Endothelial cell of umbilical vein (primary cell): ENCODE measurements around the gene MT1M. TPM values are rescaled to one million over a fixed set of nuclear protein-coding genes. Genes with fewer than 3 reads are reported as not detected.
A peak's percentile ranks its signal among the peaks of the same experiment; 100 is the strongest.

Source experiments
- BruUV-seq: library from RNA; stranded (reverse); fragments of 400-500 nt; replicated peaks from 2 replicates; lab custom pipeline; 2021; lab: Mats Ljungman, UMichigan
- CTCF ChIA-PET: fragments of 300-600, 350-600 bp; sonication (Branson Sonifier 250); formaldehyde crosslinking; loops from one replicate; lab custom pipeline; 2021; ENCODE audit warnings: antibody characterized with exemption, inconsistent platforms; lab: Charles Lee
- POLR2A ChIA-PET: fragments of 300-600, 350-600 bp; sonication (Branson Sonifier 250); formaldehyde crosslinking; loops from one replicate; lab custom pipeline; 2021; ENCODE audit warnings: antibody characterized with exemption, inconsistent platforms; lab: Charles Lee
- DNase-seq: peaks from one replicate; pipeline ENCODE4 v3.0.0-alpha.2; 2011; ENCODE audit warnings: low read depth, low spot score
- FAIRE-seq: peaks from 2 replicates; lab custom pipeline; 2011; peaks lifted over from hg19 to GRCh38; lab: Jason Lieb, UNC
- H2AFZ ChIP-seq: 2 replicates; pipeline ENCODE4 v1.6.0; 2012; ENCODE audit warnings: low read depth, low read length, control low read depth, inconsistent platforms
- H3K27ac ChIP-seq: 2 replicates; pipeline ENCODE4 v1.5.1; 2011; ENCODE audit warnings: low read depth, mild to moderate bottlenecking, control low read depth, low read length, moderate library complexity; ENCODE audit not compliant: insufficient read depth
- H3K27me3 ChIP-seq, 2 experiments: 2 replicates each; pipeline versions ENCODE4 v1.6.0 to v1.6.1; 2011; ENCODE audit warnings: low read length in 2 of 2, mixed read lengths in 1 of 2; ENCODE audit not compliant: control insufficient read depth in 2 of 2, insufficient read depth in 2 of 2
- H3K36me3 ChIP-seq, 2 experiments: 2 replicates in 1 of 2; 3 replicates in 1 of 2; pipeline ENCODE4 v1.5.1; 2011; ENCODE audit warnings: low read length in 2 of 2, mild to moderate bottlenecking in 1 of 2, moderate library complexity in 1 of 2; ENCODE audit not compliant: control insufficient read depth in 2 of 2, insufficient read depth in 2 of 2; ENCODE audit errors: extremely low read depth in 1 of 2
- H3K4me1 ChIP-seq: 3 replicates; pipeline ENCODE4 v1.5.1; 2011; ENCODE audit warnings: mild to moderate bottlenecking, low read length; ENCODE audit not compliant: control insufficient read depth, insufficient read depth; ENCODE audit errors: extremely low read depth
- H3K4me2 ChIP-seq: 2 replicates; pipeline ENCODE4 v1.6.1; 2011; ENCODE audit warnings: low read length, control low read depth, mixed read lengths; ENCODE audit not compliant: insufficient read depth
- H3K4me3 ChIP-seq, 3 experiments: fragments of 200-600 bp in 1 of 3; sonication (generic), shearing (Covaris generic) in 1 of 3; replicated peaks in 1 of 3; 2 replicates each; pipeline ENCODE4 v1.5.1; 2011 to 2016; ENCODE audit warnings: control low read depth in 3 of 3, low read length in 3 of 3, mild to moderate bottlenecking in 2 of 3, inconsistent platforms in 1 of 3, low read depth in 1 of 3, moderate library complexity in 1 of 3; ENCODE audit not compliant: insufficient read depth in 1 of 3
- H3K79me2 ChIP-seq: 2 replicates; pipeline ENCODE4 v1.6.0; 2012; ENCODE audit warnings: low read length, inconsistent platforms; ENCODE audit not compliant: control insufficient read depth, insufficient read depth
- H3K9ac ChIP-seq: replicated peaks from 2 replicates; pipeline ENCODE3; 2011; ENCODE audit warnings: low read length, control low read depth; ENCODE audit not compliant: insufficient read depth; ENCODE audit errors: extremely low read depth
- H3K9me1 ChIP-seq: replicated peaks from 3 replicates; pipeline ENCODE4 v1.6.0; 2011; ENCODE audit warnings: mild to moderate bottlenecking, low read length; ENCODE audit not compliant: control insufficient read depth, insufficient read depth; ENCODE audit errors: extremely low read depth
- H3K9me3 ChIP-seq: replicated peaks from 2 replicates; pipeline ENCODE4 v1.5.1; 2012; ENCODE audit warnings: low read length, inconsistent platforms; ENCODE audit not compliant: control insufficient read depth, insufficient read depth
- H4K20me1 ChIP-seq: replicated peaks from 2 replicates; pipeline ENCODE3; 2011; ENCODE audit warnings: mild to moderate bottlenecking, low read length; ENCODE audit not compliant: control insufficient read depth, insufficient read depth; ENCODE audit errors: extremely low read depth
- EZH2 ChIP-seq: IDR thresholded peaks from 2 replicates; pipeline ENCODE4 v1.6.1; 2012; ENCODE audit warnings: borderline replicate concordance, low read depth, mild to moderate bottlenecking, moderate library complexity, low read length, inconsistent platforms; ENCODE audit not compliant: severe bottlenecking
- FOS ChIP-seq: IDR thresholded peaks from 2 replicates; pipeline ENCODE4 v1.6.1; 2011; ENCODE audit warnings: mild to moderate bottlenecking, low read length, moderate library complexity, borderline replicate concordance; ENCODE audit not compliant: insufficient read depth
- GATA2 ChIP-seq: IDR thresholded peaks from 2 replicates; pipeline ENCODE4 v1.7.0; 2011; ENCODE audit warnings: low read depth, mild to moderate bottlenecking, moderate library complexity, mixed read lengths, low read length; ENCODE audit not compliant: insufficient read length, insufficient read depth
- JUN ChIP-seq: IDR thresholded peaks from 2 replicates; pipeline ENCODE4 v1.6.1; 2011; ENCODE audit warnings: borderline replicate concordance, low read depth; ENCODE audit not compliant: insufficient read length, insufficient read depth
- MYC ChIP-seq: IDR thresholded peaks from one replicate; pipeline ENCODE4 v1.6.1; 2011; ENCODE audit warnings: mild to moderate bottlenecking, low read depth, low read length
- POLR2A ChIP-seq: IDR thresholded peaks from 2 replicates; pipeline ENCODE4 v1.6.1; 2012; ENCODE audit warnings: low read depth, mild to moderate bottlenecking, control low read depth, low read length
- POLR2AphosphoS5 ChIP-seq: IDR thresholded peaks from 2 replicates; pipeline ENCODE4 v1.6.1; 2012; ENCODE audit warnings: low read depth, mild to moderate bottlenecking, control low read depth, low read length, moderate library complexity; ENCODE audit not compliant: insufficient read depth
- dilution Hi-C: fragments of 300-500 bp; cut with MboI; formaldehyde crosslinking; loops from one replicate; pipeline ENCODE4 v1.15.0; 2019; ENCODE audit warnings: low sequenced_read_pairs; ENCODE audit not compliant: extremely low pct_ligation_motif_present
- intact Hi-C: fragments of 100-400 bp; cut with micrococcal nuclease; formaldehyde crosslinking; loops from one replicate; pipeline ENCODE4 v1.10.0; 2022
- polyA plus RNA-seq, 4 experiments: library from polyadenylated mRNA; depleted of rRNA in 3 of 4; stranded (reverse) in 3 of 4; unstranded in 1 of 4; fragments of >200 nt; gene quantifications; 2 replicates each; pipeline versions ENCODE4 v1.2.1 to v1.2.3, GENCODE V29; 2011 to 2012; ENCODE audit warnings: missing spikeins in 1 of 4
- total RNA-seq: library from RNA; stranded (reverse); gene quantifications from 2 replicates; pipeline ENCODE4 v1.2.3, GENCODE V29; 2021
- TF ChIP-seq, protein P1 (sequence below): IDR thresholded peaks from 2 replicates; pipeline ENCODE4 v1.6.1; 2011; ENCODE audit not compliant: insufficient read depth, insufficient read length
- TF ChIP-seq, protein P2 (sequence below), 2 donors: IDR thresholded peaks; 1 replicate in 1 of 2; 2 replicates in 1 of 2; pipeline ENCODE4 v1.5.1; 2011; ENCODE audit warnings: low read length in 2 of 2, mild to moderate bottlenecking in 2 of 2, moderate library complexity in 2 of 2, control low read depth in 1 of 2, inconsistent platforms in 1 of 2, low read depth in 1 of 2; ENCODE audit not compliant: insufficient read depth in 1 of 2; ENCODE audit errors: extremely low read depth in 1 of 2

MT1M gene
- total and polyA plus RNA-seq, 2 donors (not counting 3 experiments of a cell fraction or from before 2014, with no cell fraction given): 4.3 to 4.6 TPM

DNA sequence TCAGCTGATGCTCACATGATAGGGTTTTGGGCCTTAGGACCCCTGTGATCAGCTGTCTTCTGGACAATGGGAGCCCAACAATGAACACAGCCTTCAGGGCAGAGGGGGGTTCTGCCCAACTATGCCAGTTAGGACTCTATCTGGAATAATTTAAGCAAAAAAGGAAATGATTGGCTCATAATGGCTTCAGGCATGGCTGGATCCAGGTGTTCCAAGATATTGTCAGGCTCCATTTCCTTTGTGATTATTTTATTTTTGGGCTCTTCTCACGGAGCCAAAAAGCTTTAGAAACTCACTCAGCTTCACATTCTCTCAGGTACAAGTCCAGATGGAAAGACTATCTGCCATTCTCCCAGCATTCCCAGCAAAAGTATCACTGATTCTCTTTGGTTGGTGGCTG, 27.0 kb upstream of the MT1M start:
- FAIRE-seq: no peak
- no TSS peak for BruUV-seq
- Histone ChIP-seq H4K20me1 (no peaks in the 10 kb centered on the region), H3K9me3 (no peaks in the 10 kb centered on the region), H3K4me2 (peak overlapping the region; percentile 77), H3K9ac (peak overlapping the region; percentile 77), H3K27ac (peak overlapping the region; percentile 99), H3K27me3 (no peaks in the 10 kb centered on the region), H3K4me1 (peaks cover 35% of the 10 kb centered on the region), H3K4me3 (no peak overlapping the region), H3K36me3 (no peaks in the 10 kb centered on the region), H2AFZ (no peak overlapping the region), H3K79me2 (peaks cover 12% of the 10 kb centered on the region), H3K9me1 (no peaks in the 10 kb centered on the region)
- ChIA-PET POLR2A (interaction anchor here (3.4 kb wide), 1 partner anchor 20 kb away, joined by 20 read pairs; the partner anchor contains the start of gene MT1E), CTCF (interaction anchor here (3.2 to 7.8 kb wide), 3 partner anchors 29 to 96 kb away, joined by 14 to 118 read pairs (median 113); no protein-coding TSS in a partner anchor)
- dilution Hi-C loops (no loop called here), intact Hi-C loops (no loop called here)
- TF ChIP-seq MYC: no peak
- TF ChIP-seq POLR2A: no peak
- TF ChIP-seq FOS: no peak
- TF ChIP-seq GATA2: no peak
- no peak for TF ChIP-seq JUN
- no peak for TF ChIP-seq POLR2AphosphoS5
- TF ChIP-seq EZH2: no peak
- TF ChIP-seq, protein P1, sequence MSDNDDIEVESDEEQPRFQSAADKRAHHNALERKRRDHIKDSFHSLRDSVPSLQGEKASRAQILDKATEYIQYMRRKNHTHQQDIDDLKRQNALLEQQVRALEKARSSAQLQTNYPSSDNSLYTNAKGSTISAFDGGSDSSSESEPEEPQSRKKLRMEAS: no peak
- TF ChIP-seq, protein P2, sequence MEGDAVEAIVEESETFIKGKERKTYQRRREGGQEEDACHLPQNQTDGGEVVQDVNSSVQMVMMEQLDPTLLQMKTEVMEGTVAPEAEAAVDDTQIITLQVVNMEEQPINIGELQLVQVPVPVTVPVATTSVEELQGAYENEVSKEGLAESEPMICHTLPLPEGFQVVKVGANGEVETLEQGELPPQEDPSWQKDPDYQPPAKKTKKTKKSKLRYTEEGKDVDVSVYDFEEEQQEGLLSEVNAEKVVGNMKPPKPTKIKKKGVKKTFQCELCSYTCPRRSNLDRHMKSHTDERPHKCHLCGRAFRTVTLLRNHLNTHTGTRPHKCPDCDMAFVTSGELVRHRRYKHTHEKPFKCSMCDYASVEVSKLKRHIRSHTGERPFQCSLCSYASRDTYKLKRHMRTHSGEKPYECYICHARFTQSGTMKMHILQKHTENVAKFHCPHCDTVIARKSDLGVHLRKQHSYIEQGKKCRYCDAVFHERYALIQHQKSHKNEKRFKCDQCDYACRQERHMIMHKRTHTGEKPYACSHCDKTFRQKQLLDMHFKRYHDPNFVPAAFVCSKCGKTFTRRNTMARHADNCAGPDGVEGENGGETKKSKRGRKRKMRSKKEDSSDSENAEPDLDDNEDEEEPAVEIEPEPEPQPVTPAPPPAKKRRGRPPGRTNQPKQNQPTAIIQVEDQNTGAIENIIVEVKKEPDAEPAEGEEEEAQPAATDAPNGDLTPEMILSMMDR (IDR thresholded peaks at IDR 0.05; ENCODE audit: extremely low read depth in 1 of 2, insufficient read depth in 1 of 2, low read depth in 1 of 2, low read length in 2 of 2): no peak
- DNase-seq: no peak
